RPMI7951 (cell line): ENCODE measurements around the gene SPATA31C1. TPM values are rescaled to one million over a fixed set of nuclear protein-coding genes. Genes with fewer than 3 reads are reported as not detected.
A peak's percentile ranks its signal among the peaks of the same experiment; 100 is the strongest.
"Not testable (repeated sequence)": the region's sequence is repeated elsewhere in the genome, so short reads cannot be mapped to it uniquely, and the experiment has no call there.

Experiments used
- DNase-seq: peaks from one replicate; pipeline ENCODE4 v3.0.0-alpha.2; 2012; ENCODE audit warnings: low read depth
- total RNA-seq: library from RNA; depleted of rRNA; stranded (reverse); fragments of >200 nt; shearing (Covaris generic); gene quantifications from 2 replicates; pipeline ENCODE4 v1.2.3, GENCODE V29; 2014; rRNA removed

Gene SPATA31C1
- total RNA-seq: not detected in 2 replicates

GRCh38 chr9:87917662-87918061 lies at the start of gene SPATA31C1:
SPATA31C1 (plus strand) TSS chr9:87917962.
- not testable (repeated sequence) for DNase-seq

DNA sequence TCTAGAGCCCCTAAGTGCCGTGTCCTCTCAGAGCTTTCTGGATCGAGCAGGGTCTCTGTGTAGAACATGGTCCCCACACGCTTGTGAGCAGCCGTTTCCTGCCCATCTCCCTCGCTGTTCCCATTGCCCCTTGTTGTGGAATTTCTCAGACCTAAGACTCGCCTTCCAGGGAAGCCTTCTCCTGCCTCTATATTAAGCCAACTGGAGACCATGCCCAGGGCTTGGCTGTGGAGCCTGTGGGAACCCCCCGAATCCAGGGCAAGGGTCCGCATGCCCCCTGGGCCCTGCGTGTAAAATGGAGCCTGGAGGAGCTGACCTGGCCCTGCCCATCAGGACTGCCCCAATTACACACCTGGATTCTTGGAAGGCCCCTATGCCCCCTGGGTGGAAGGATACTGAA lies 49.6 kb upstream of the SPATA31C1 start:
- DNase-seq: no peak

GRCh38 chr9:87868635-87869034 lies 49.1 kb upstream of the SPATA31C1 start:
- DNase-seq: no peak

DNA sequence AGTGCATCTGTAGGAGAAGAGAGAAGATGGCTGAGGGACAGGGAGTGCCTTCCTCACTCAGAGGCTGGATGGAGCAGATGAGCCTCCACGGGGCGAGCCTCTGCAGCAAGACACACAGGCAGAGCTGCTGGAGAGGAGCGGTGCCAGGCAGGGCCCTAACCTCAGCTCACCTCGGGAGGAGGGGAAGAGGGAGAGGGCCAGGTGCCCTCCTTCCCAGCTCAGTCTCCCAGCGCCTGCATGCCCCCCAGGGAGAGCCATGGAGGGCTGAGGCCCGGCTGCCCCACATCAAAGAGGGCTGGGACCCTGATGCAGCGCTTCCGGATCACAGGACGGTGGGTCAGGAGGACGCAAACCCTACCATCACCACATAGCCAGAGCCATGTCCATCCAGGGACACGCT lies 48.7 kb upstream of the SPATA31C1 start:
- DNase-seq: no peak

DNA sequence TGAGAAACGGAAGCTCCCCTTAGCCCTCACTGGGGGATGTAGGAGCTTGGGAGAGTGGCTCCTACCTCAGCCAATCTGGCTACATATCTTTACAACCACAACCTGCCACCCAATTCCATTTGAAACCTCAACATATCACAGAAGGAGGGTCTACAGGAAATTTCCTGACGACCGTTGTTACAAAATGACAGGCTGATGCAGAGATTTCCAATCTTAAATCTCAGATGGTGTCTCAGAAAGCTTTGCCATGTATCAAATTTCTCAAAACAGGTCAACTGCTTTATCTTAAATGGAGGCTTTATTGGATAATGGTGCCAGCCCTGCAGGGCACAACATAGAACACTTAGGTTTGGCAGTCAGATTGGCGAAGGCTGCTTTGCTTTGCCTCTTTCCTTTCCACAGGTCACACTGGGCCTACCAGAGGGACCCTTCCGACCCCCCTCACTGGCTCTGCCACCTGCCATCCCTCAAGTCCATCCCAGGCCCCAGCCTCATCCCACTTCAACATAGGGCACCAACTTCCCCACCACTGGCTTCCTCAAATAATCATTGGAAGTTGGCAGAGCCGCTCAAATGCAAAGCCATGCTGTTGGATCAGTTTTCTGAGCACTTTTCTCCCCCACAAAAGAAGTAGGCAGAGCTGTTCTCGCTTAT lies 46.2 kb upstream of the SPATA31C1 start:
- no peak for DNase-seq

- DNase-seq: peak; percentile 55
Observed at GRCh38 chr9:87872079-87872624, 45.6 kb upstream of the SPATA31C1 start.

DNA sequence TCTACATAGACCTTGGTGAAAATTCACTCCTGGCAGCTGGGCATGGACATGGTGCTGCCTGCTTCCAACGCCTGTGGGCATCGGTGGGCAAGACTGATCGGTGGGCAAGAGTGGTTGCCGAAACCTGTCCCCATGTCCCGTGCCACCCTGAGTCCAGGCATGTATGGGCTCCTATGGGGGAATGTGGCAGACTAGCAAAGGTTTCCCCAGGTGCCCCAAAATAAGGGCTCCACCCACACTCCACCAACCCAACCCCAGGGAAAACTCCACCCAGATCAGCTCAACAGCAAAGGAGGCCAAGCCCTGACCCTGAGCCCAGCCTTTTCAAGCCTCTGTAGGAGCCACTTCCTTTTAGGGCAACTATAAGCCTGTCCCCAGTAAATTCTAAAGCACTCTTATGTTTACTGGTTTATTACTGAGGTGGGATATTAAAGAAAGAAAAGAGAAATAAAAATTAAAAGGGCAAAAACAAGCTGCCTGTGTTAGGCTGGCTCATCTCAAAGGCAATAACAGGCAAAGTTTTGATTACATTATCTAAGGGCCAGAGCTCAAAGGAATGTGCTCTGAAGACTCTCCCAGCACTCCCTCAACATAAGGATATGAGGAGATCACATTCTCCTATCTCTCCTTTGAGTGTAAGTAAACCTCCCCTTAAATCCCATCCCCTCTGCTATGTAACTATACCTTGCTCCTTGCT lies 44.0 kb upstream of the SPATA31C1 start:
- no peak for DNase-seq

DNA sequence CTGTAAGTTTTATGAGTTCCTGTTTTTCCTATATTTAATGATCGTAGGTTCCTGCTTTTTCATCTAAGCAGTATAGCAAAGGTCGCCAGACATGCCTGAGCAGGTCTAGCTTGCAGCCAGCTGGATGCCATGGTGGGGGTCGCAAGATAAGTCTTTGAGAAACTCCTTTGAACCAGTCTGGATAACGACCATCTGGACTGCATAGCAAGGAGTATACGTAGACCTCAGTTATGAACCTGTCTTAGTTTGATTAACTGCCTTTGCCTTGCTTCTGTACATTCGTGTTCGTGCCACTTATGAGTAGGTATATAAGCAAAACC lies 43.5 kb upstream of the SPATA31C1 start:
- no peak for DNase-seq

DNA sequence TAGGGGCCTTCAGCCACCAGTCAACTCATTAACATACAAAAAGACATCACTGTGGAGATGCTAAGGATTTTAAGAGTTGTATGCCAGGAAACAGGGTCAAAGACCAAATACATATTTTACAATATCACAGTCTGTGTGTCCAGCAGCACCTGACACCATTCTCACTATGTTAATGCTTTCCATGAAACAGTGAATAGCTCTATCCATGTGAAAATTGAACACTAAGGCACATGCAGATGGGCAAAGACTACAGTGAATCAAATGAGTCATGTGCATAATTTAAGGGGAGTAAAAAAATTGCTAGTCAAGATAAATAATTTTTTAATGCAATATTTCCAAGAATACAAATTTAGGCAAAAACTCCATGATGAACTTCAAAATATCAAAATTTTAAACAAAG lies 42.7 kb upstream of the SPATA31C1 start:
- no peak for DNase-seq

DNA sequence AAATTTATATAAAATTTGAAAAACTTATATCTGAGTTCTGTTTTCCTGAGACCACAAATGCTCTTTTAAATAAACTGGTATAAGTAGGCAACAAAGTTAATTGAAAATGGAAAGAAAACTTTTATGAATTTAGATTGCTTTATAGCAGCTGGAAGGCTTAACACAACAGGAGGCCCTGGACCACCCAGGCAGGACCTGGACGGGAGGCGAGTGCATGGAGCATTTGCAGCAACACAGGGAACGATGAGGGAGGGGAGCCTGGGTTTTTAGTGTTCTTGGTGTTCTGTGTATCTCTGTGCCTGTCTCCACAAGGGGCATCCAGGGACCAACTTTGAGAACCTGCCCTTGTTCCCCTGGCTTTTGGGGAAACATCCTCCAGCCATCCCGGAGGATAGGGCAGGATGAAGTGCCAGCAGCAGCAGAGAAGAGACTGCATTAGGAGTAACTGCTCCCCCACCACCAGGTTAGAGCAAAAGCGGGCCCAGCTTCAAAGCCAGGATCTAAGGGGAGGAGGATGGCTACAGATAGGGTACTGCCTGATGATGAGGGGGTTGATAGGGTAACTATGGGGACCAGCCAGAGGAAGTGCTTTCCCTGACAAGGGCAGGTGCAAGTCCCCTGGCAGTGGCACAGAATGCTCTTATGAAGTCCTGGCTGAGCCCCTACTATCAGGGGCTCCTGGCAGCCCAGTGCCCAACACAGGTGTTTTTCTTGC lies 41.8 kb upstream of the SPATA31C1 start:
- DNase-seq: no peak

DNA sequence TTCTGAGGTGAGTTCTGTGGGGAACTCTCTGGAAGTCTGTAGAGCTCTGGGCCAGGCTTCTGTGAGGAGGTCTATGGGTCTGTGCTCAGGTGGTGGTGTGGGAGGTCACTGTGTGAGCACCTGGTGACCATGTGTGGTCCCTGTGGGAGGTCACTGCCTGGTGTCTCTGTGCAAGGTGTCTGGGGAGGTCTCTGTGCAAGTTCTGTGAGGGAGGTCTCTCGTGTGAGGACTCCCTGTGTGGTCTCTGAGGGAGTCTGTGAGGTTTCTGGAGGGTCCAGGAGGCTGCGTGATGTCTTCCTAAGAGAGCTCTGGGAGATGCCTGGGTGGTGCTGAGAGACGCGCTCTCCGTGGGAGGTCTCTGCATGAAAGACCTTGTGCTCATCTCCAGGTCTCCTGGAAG lies 41.1 kb upstream of the SPATA31C1 start:
- DNase-seq: no peak

DNA sequence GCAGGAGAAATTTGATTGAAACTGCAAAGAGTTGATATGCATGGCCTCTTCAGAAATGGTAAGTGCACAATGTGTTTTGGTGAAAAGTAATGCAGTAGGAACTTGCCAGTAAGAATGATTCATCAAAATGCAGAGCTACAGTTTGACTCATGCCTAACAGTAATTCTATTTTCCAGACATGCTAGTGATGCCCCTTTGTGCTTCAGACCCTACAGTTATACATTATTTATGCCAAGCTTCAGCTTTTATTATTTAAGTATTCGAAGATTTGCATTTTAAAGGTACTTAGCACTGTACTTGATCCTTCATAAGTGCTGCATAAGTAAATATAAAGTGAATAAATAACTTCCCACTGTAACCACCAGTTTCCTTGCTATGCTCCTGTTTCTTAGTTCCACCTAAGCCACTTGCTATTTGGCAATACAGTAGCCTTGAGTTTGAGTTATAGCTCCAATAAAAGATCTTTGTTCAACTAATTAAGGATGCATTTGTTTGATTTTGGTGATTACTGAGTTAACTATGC lies 38.7 kb upstream of the SPATA31C1 start:
- peak; percentile 67 for DNase-seq

DNA sequence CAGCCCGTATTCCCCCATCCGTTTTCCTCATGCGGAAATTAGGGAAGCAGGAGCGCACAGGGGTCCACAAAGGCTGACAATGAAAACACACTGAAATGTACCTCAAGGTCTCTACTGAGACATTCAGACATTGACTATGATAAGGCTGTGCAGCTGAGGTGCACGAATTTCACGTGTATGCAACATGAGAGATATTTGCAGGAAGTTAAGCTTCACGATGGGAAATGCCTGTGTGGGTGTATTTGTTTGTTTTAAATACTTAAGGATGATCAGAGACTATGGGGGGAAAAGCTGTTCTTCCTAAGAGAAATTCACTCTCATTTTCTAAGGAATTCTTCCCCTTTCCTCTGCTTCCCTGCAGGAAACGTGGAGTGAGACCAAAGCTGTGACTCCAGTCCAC lies 37.6 kb upstream of the SPATA31C1 start:
- DNase-seq: no peak

DNA sequence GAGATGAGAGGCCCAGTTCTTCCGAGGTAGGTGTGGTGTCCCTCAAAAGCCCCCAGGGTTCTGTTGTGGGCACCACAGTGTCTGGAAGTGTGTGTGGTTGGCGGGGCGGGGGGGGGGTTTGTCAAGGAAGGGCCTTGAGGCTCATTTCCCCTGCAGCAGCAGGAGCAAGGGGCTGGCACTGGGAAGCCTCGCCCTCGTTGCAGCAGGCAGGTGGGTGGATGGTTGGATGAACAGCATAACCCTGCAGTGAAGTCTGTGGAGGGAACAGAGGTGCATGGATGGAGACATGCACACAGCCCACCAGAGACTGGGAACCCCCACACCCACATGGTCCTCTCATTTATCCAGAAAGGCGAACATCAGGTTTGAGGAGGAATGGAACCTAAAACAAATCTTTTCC lies 37.1 kb upstream of the SPATA31C1 start:
- no peak for DNase-seq

DNA sequence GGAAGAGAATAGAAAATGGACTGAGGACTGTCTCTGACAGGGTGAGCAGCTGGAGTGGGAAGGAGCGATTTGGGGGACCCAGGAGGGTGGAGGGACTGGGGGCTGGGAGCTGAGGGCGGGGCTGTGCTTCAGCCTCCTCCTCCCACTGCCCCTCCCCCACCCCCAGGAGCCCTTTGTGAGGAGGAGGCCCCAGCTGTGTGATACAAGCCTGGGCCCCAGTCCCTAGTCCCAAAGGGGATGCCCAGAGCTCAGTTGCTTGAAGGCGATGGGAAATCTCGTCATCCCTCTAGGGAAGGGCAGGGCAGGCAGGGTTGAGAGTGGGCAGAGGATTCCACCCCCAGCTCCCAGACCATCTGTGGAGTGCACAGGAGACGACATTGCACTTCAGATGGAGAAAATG lies 35.1 kb upstream of the SPATA31C1 start, which contains the start of gene SPATA31E1:
SPATA31E1 (plus strand) TSS at position 251 of the 400 bp plus-strand sequence; CDS start at position 266, 15 bp downstream.
- no peak for DNase-seq

GRCh38 chr9:87883274-87883673 lies 34.5 kb upstream of the SPATA31C1 start:
- no peak for DNase-seq

GRCh38 chr9:87883990-87884389 lies 33.8 kb upstream of the SPATA31C1 start:
- DNase-seq: no peak

DNA sequence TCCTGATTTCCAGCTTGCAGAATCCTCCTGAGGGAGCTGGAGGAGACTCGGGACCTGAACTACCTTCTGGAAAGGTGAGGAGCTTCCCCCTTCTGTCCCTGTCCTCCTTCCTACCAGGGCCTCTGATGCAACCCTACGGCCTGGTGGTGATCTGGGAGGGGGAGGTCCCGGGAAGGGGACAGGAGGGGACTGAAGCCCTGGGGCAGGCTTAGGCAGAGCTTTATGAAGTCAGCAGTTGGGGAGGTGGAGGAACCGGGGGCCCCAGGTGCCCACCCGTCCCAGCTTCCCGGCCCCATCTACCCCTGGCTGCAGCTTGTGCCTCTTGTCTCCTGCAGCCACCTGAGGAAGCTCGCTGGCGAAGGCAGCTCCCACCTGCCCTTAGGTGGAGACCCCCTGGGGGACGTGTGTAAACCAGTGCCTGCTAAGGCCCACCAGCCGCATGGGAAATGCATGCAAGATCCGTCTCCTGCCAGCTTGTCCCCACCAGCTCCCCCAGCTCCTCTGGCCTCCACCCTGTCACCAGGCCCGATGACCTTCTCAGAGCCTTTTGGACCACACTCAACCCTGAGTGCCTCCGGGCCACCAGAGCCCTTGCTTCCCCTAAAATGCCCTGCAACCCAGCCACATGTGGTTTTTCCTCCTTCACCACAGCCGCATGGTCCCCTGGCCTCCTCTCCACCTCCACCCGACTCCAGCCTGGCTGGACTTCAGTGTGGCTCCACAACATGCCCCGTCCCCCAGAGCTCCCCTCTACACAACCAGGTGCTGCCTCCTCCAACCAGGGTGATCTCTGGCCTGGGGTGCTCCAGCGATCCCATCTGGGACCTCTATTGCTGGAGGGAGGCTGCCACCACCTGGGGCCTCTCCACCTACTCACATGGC lies 32.9 kb upstream of the SPATA31C1 start:
- no peak for DNase-seq

GRCh38 chr9:87885484-87886189 lies 32.1 kb upstream of the SPATA31C1 start:
- DNase-seq: no peak

DNA sequence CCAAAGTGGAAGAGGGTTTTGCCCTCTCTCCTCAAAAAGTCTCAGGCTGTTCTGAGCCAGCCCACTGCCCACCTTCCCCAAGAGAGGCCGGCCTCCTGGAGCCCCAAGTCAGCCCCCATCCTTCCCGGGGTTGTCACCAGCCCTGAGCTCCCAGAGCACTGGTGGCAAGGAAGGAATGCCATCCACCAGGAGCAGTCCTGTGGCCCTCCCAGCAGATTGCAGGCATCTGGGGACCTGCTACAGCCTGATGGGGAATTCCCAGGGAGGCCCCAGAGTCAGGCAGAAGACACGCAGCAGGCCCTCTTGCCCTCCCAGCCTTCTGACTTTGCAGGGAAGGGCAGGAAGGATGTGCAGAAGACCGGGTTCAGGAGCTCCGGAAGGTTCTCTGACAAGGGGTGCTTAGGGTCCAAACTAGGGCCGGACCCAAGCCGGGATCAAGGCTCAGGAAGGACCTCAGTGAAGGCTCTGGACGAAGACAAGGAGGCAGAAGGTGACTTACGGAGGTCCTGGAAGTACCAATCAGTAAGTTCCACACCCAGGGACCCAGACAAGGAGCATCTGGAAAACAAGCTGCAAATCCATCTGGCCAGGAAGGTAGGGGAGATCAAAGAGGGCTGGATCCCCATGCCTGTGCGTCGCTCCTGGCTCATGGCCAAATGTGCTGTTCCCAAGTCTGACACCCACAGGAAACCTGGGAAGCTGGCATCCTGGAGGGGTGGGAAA lies 31.4 kb upstream of the SPATA31C1 start:
- no peak for DNase-seq
